Keratinocyte (primary cell): ENCODE measurements around the gene SPRING1. TPM values are rescaled to one million over a fixed set of nuclear protein-coding genes. Genes with fewer than 3 reads are reported as not detected.

Experiments
- DNase-seq: peaks from one replicate; pipeline ENCODE4 v3.0.0-alpha.2; 2011; ENCODE audit warnings: low read depth, missing footprints, low spot score
- FAIRE-seq: peaks from 2 replicates; lab custom pipeline; 2011; peaks lifted over from hg19 to GRCh38; lab: Jason Lieb, UNC
- H2AFZ ChIP-seq: 2 replicates; pipeline ENCODE4 v1.6.0; 2012; ENCODE audit warnings: low read length, control low read depth, inconsistent platforms; ENCODE audit not compliant: control insufficient read depth
- H3K27ac ChIP-seq: 2 replicates; pipeline ENCODE4 v1.5.1; 2011; ENCODE audit warnings: low read length; ENCODE audit not compliant: control insufficient read depth, insufficient read depth
- H3K27me3 ChIP-seq: 3 replicates; pipeline ENCODE4 v1.6.0; 2011; ENCODE audit warnings: low read length; ENCODE audit not compliant: control insufficient read depth, insufficient read depth; ENCODE audit errors: extremely low read depth
- H3K36me3 ChIP-seq, 2 experiments: 2 replicates in 1 of 2; 3 replicates in 1 of 2; pipeline ENCODE4 v1.5.1; 2011; ENCODE audit warnings: low read length in 2 of 2, mild to moderate bottlenecking in 1 of 2; ENCODE audit not compliant: control insufficient read depth in 2 of 2, insufficient read depth in 2 of 2; ENCODE audit errors: extremely low read depth in 1 of 2
- H3K4me1 ChIP-seq: 3 replicates; pipeline ENCODE4 v1.5.1; 2011; ENCODE audit warnings: low read length; ENCODE audit not compliant: control insufficient read depth, insufficient read depth; ENCODE audit errors: extremely low read depth
- H3K4me2 ChIP-seq: 3 replicates; pipeline ENCODE4 v1.6.0; 2011; ENCODE audit warnings: low read depth, low read length; ENCODE audit not compliant: control insufficient read depth, insufficient read depth; ENCODE audit errors: extremely low read depth
- H3K4me3 ChIP-seq, 3 experiments: fragments of 200-600 bp in 1 of 3; sonication (generic) in 1 of 3; 2 replicates in 2 of 3; 3 replicates in 1 of 3; pipeline ENCODE4 v1.5.1; 2011 to 2016; ENCODE audit warnings: low read length in 3 of 3, mild to moderate bottlenecking in 3 of 3, control low read depth in 2 of 3, inconsistent platforms in 1 of 3, low read depth in 1 of 3, mixed read lengths in 1 of 3, mixed run types in 1 of 3, moderate library complexity in 1 of 3; ENCODE audit not compliant: control insufficient read depth in 2 of 3, insufficient read depth in 2 of 3; ENCODE audit errors: extremely low read depth in 1 of 3
- H3K79me2 ChIP-seq: 2 replicates; pipeline ENCODE4 v1.6.0; 2012; ENCODE audit warnings: low read length; ENCODE audit not compliant: control insufficient read depth, insufficient read depth
- H3K9ac ChIP-seq: 3 replicates; pipeline ENCODE4 v1.6.0; 2011; ENCODE audit warnings: low read length; ENCODE audit not compliant: control insufficient read depth, insufficient read depth; ENCODE audit errors: extremely low read depth
- H3K9me1 ChIP-seq: 3 replicates; pipeline ENCODE4 v1.6.0; 2011; ENCODE audit warnings: low read length; ENCODE audit not compliant: control insufficient read depth, insufficient read depth; ENCODE audit errors: extremely low read depth
- H3K9me3 ChIP-seq: 2 replicates; pipeline ENCODE4 v1.5.1; 2012; ENCODE audit warnings: low read depth, low read length; ENCODE audit not compliant: control insufficient read depth
- H4K20me1 ChIP-seq: 3 replicates; pipeline ENCODE4 v1.6.0; 2011; ENCODE audit warnings: low read length; ENCODE audit not compliant: control insufficient read depth, insufficient read depth; ENCODE audit errors: extremely low read depth
- EZH2 ChIP-seq: IDR thresholded peaks from one replicate; pipeline ENCODE4 v1.6.1; 2012; ENCODE audit warnings: inconsistent platforms, mild to moderate bottlenecking, low read length, moderate library complexity
- dilution Hi-C: fragments of 300-500 bp; cut with MboI; formaldehyde crosslinking; loops from one replicate; pipeline ENCODE4 v1.7.0; 2020; ENCODE audit warnings: low sequenced_read_pairs; ENCODE audit not compliant: extremely low pct_ligation_motif_present
- polyA minus RNA-seq, 3 experiments: library from RNA; depleted of rRNA, polyadenylated mRNA; stranded (reverse); fragments of >200 nt; gene quantifications; 1 replicate in 1 of 3; 2 replicates in 1 of 3; 3 replicates in 1 of 3; pipeline ENCODE4 v1.2.3, GENCODE V29; 2011
- polyA plus RNA-seq, 5 experiments: library from polyadenylated mRNA; depleted of rRNA in 3 of 5; stranded (reverse) in 3 of 5; stranded (forward) in 1 of 5; unstranded in 1 of 5; fragments of >200 nt; gene quantifications; 1 replicate in 1 of 5; 2 replicates in 3 of 5; 3 replicates in 1 of 5; pipeline versions ENCODE4 v1.2.1 to v1.2.3, GENCODE V29; 2011 to 2012; ENCODE audit warnings: missing spikeins in 2 of 5, low read depth in 1 of 5, low replicate concordance in 1 of 5
- TF ChIP-seq, protein P1 (sequence below), 3 experiments: IDR thresholded peaks in 1 of 3; conservative IDR thresholded peaks in 1 of 3; optimal IDR thresholded peaks in 1 of 3; 2 replicates in 2 of 3; 3 replicates in 1 of 3; pipeline versions ENCODE3 to v1.5.1; 2011; ENCODE audit warnings: low read length in 3 of 3, mild to moderate bottlenecking in 3 of 3, moderate library complexity in 2 of 3, control low read depth in 1 of 3, inconsistent platforms in 1 of 3; ENCODE audit not compliant: insufficient read depth in 2 of 3; ENCODE audit errors: extremely low read depth in 1 of 3

The SPRING1 gene, protein sequence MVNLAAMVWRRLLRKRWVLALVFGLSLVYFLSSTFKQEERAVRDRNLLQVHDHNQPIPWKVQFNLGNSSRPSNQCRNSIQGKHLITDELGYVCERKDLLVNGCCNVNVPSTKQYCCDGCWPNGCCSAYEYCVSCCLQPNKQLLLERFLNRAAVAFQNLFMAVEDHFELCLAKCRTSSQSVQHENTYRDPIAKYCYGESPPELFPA
- polyA plus RNA-seq (15.8 to 17.1 TPM (median 16.8 TPM) in 3 replicates), polyA minus RNA-seq (21.2 to 22.4 TPM (median 22.2 TPM) in 3 replicates)
- polyA plus RNA-seq (2011; ENCODE audit: low read depth): 10.0 TPM
- polyA plus RNA-seq (2011; cell fraction: cytosol; rRNA removed): 18.7 and 18.9 TPM in 2 replicates
- 10.0 and 10.6 TPM in 2 replicates for polyA plus RNA-seq (2011; cell fraction: nucleus; rRNA removed)
- polyA plus RNA-seq (2012; ENCODE audit: low replicate concordance): 12.8 and 21.5 TPM in 2 replicates
- polyA minus RNA-seq (2011; cell fraction: cytosol; rRNA and poly(A)+ RNA removed): 26.9 TPM
- polyA minus RNA-seq (2011; cell fraction: nucleus; rRNA and poly(A)+ RNA removed): 10.7 and 12.4 TPM in 2 replicates

DNA sequence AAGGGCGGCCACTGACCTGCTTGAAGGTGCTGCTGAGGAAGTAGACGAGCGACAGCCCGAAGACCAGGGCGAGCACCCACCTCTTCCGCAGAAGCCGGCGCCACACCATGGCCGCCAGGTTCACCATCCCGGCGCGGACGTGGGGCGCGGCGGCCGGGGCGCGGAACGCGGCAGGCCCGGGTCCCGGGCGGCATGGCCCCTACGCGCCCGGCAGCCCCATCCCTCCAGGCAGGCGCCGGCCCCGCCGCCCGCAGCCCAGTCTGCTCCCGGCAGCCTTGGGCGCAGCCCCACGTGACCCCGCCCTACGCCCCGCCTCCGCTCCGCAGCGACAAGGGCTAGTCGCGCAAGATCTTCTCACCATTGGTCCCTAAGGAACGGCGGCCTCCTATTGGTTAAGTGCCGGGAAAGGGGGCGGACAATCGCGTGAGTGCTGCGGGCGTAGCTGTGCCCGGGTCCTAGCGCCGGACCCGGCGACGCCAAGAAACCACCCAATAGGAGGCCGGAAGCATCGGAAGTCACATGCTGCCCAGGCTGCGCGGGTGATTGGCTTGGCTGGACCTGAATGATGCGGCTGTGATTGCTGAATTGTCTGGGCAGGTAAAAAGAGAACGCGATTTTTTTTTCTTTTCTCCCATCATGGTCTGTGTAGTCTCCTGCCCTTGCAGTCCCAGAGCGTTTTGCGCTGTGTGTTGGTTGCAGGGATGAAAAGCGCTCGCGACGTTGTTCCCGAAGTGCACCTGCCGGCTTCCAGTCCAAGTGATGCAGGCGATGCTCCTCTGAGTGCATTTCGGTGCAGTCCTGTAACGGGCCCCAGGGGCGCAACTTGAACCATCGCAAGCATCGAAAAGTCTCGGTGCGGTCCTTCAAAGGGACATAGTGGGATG lies at the start of gene SPRING1, which contains the start of gene RNFT2:
Gene SPRING1, minus strand, starts transcription at position 296 of the 884 bp plus-strand sequence. Its CDS starts 169 bp downstream, at position 127.
Gene RNFT2, plus strand, starts transcription at position 542 of the 884 bp plus-strand sequence. CDS start 2,183 bp downstream, outside the sequence.
- peak; percentile 85 for FAIRE-seq
- H3K9ac ChIP-seq: peak within 1 kb of the TSS; percentile 85

GRCh38 chr12:116784238-116784612 lies 46.4 kb upstream of the SPRING1 start:
- no peak for FAIRE-seq
- Histone ChIP-seq H3K9me1 (no peaks in the 10 kb centered on the region), H4K20me1 (no peaks in the 10 kb centered on the region), H3K27ac (no peak overlapping the region), H3K36me3 (no peaks in the 10 kb centered on the region), H3K27me3 (no peaks in the 10 kb centered on the region), H3K79me2 (no peaks in the 10 kb centered on the region), H2AFZ (no peak overlapping the region), H3K9ac (no peak overlapping the region), H3K9me3 (no peaks in the 10 kb centered on the region), H3K4me3 (no peak overlapping the region), H3K4me2 (no peak overlapping the region), H3K4me1 (no peaks in the 10 kb centered on the region)
- dilution Hi-C loops: no loop called here
- no peak for DNase-seq
- TF ChIP-seq, protein P1, sequence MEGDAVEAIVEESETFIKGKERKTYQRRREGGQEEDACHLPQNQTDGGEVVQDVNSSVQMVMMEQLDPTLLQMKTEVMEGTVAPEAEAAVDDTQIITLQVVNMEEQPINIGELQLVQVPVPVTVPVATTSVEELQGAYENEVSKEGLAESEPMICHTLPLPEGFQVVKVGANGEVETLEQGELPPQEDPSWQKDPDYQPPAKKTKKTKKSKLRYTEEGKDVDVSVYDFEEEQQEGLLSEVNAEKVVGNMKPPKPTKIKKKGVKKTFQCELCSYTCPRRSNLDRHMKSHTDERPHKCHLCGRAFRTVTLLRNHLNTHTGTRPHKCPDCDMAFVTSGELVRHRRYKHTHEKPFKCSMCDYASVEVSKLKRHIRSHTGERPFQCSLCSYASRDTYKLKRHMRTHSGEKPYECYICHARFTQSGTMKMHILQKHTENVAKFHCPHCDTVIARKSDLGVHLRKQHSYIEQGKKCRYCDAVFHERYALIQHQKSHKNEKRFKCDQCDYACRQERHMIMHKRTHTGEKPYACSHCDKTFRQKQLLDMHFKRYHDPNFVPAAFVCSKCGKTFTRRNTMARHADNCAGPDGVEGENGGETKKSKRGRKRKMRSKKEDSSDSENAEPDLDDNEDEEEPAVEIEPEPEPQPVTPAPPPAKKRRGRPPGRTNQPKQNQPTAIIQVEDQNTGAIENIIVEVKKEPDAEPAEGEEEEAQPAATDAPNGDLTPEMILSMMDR (optimal IDR thresholded peaks at IDR 0.05 in 1 of 3, IDR thresholded peaks at IDR 0.05 in 1 of 3, conservative IDR thresholded peaks at IDR 0.05 in 1 of 3; ENCODE audit: extremely low read depth in 1 of 3, insufficient read depth in 2 of 3, low read length in 3 of 3): no peak
- TF ChIP-seq EZH2: no peak

More for the DNA sequence above, at the start of gene SPRING1, which contains the start of gene RNFT2:
- H3K9me1 ChIP-seq: no peaks in the 10 kb centered on the region
- no peaks in the 10 kb centered on the region for H3K27me3 ChIP-seq
- H3K4me3 ChIP-seq: peak within 1 kb of the TSS; percentile 81 to 92 (median 84)
- no peaks in the 10 kb centered on the region for H4K20me1 ChIP-seq
- peak within 1 kb of the TSS; percentile 97 for H2AFZ ChIP-seq
- no peak for TF ChIP-seq EZH2
- TF ChIP-seq, protein P1 (optimal IDR thresholded peaks at IDR 0.05 in 1 of 3, IDR thresholded peaks at IDR 0.05 in 1 of 3, conservative IDR thresholded peaks at IDR 0.05 in 1 of 3; ENCODE audit: extremely low read depth in 1 of 3, insufficient read depth in 2 of 3, low read length in 3 of 3): peak in 1 of 3 experiments; percentile 11
- peak within 1 kb of the TSS; percentile 57 for H3K27ac ChIP-seq
- H3K4me1 ChIP-seq: peaks cover 9% of the 10 kb centered on the region
- dilution Hi-C loops: no loop called here
- H3K36me3 ChIP-seq: peaks cover 0 to 5% of the 10 kb centered on the region in 2 experiments
- H3K9me3 ChIP-seq: no peaks in the 10 kb centered on the region
- peak; percentile 90 for DNase-seq
- H3K79me2 ChIP-seq: peaks cover 18% of the 10 kb centered on the region
- H3K4me2 ChIP-seq: peak within 1 kb of the TSS; percentile 92
